Vagina (tissue), 2 donors: ENCODE measurements around the gene COQ3. TPM values are rescaled to one million over a fixed set of nuclear protein-coding genes. Genes with fewer than 3 reads are reported as not detected.

Source experiments
- DNase-seq, 2 donors: peaks; one replicate each; pipeline ENCODE4 v3.0.0-alpha.2; 2017; ENCODE audit errors: extremely low spot score in 2 of 2
- H3K27ac ChIP-seq: fragments of 200-600 bp; sonication (generic); one replicate; pipeline ENCODE4 v1.5.1; 2019
- H3K27me3 ChIP-seq: fragments of 200-600 bp; sonication (generic); one replicate; pipeline ENCODE4 v1.5.1; 2019
- H3K36me3 ChIP-seq, 2 donors: fragments of 200-600 bp; sonication (generic); one replicate each; pipeline ENCODE4 v1.5.1; 2017 to 2019
- H3K4me1 ChIP-seq: fragments of 200-600 bp; sonication (generic); one replicate; pipeline ENCODE4 v1.5.1; 2019
- H3K4me3 ChIP-seq, 2 donors: fragments of 200-600 bp; sonication (generic); 1 replicate in 1 of 2; 2 replicates in 1 of 2; pipeline ENCODE4 v1.5.1; 2016 to 2019
- H3K9me3 ChIP-seq: fragments of 200-600 bp; sonication (generic); one replicate; pipeline ENCODE4 v1.5.1; 2019
- POLR2A ChIP-seq, 2 donors: fragments of 450-650 bp; IDR thresholded peaks; one replicate each; pipeline ENCODE4 v1.6.1; 2017; ENCODE audit warnings: antibody characterized with exemption in 2 of 2, mild to moderate bottlenecking in 2 of 2, moderate library complexity in 2 of 2
- POLR2AphosphoS5 ChIP-seq, 2 donors: sonication (generic); formaldehyde crosslinking; IDR thresholded peaks; one replicate each; pipeline ENCODE4 v1.9.0; 2017; ENCODE audit warnings: antibody characterized with exemption in 2 of 2, mild to moderate bottlenecking in 2 of 2, low read depth in 1 of 2; ENCODE audit not compliant: insufficient read depth in 1 of 2
- intact Hi-C: fragments of 100-400 bp; cut with DNase I; formaldehyde crosslinking; loops from one replicate; pipeline ENCODE4 v1.15.1; 2023
- total RNA-seq: library from RNA; depleted of rRNA; stranded (reverse); fragments of >200 nt; gene quantifications from one replicate; pipeline ENCODE4 v1.2.3, GENCODE V29; 2016
- TF ChIP-seq, protein P1 (sequence below), 3 experiments: fragments of 450-650 bp in 2 of 3; fragments of 200-600 bp in 1 of 3; sonication (generic) in 1 of 3; IDR thresholded peaks; one replicate each; pipeline ENCODE4 v1.5.1; 2017 to 2019; ENCODE audit warnings: antibody characterized with exemption in 3 of 3, mild to moderate bottlenecking in 2 of 3, moderate library complexity in 2 of 3

COQ3 gene
- total RNA-seq, 1 donor from 2014 or later: 3.7 TPM

- intact Hi-C loops: no loop called here
- DNase-seq: no peak
- H3K4me3 ChIP-seq: no peak overlapping the region
- no peaks in the 10 kb centered on the region for H3K9me3 ChIP-seq
- no peaks in the 10 kb centered on the region for H3K27me3 ChIP-seq
- TF ChIP-seq, protein P1, sequence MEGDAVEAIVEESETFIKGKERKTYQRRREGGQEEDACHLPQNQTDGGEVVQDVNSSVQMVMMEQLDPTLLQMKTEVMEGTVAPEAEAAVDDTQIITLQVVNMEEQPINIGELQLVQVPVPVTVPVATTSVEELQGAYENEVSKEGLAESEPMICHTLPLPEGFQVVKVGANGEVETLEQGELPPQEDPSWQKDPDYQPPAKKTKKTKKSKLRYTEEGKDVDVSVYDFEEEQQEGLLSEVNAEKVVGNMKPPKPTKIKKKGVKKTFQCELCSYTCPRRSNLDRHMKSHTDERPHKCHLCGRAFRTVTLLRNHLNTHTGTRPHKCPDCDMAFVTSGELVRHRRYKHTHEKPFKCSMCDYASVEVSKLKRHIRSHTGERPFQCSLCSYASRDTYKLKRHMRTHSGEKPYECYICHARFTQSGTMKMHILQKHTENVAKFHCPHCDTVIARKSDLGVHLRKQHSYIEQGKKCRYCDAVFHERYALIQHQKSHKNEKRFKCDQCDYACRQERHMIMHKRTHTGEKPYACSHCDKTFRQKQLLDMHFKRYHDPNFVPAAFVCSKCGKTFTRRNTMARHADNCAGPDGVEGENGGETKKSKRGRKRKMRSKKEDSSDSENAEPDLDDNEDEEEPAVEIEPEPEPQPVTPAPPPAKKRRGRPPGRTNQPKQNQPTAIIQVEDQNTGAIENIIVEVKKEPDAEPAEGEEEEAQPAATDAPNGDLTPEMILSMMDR (IDR thresholded peaks at IDR 0.05): no peak
- no peak for TF ChIP-seq POLR2AphosphoS5 (IDR thresholded peaks at IDR 0.05; ENCODE audit: insufficient read depth in 1 of 2, low read depth in 1 of 2)
- TF ChIP-seq POLR2A (IDR thresholded peaks at IDR 0.05): no peak
- peaks cover 31% of the 10 kb centered on the region for H3K4me1 ChIP-seq
- H3K36me3 ChIP-seq: peaks cover 0 to 6% of the 10 kb centered on the region in 2 donors
- H3K27ac ChIP-seq: no peak overlapping the region
Observed at GRCh38 chr6:99427988-99428387, 34.0 kb upstream of the COQ3 start.

GRCh38 chr6:99426451-99426757 is 32.4 kb upstream of the COQ3 start:
- intact Hi-C loops: no loop called here

DNA sequence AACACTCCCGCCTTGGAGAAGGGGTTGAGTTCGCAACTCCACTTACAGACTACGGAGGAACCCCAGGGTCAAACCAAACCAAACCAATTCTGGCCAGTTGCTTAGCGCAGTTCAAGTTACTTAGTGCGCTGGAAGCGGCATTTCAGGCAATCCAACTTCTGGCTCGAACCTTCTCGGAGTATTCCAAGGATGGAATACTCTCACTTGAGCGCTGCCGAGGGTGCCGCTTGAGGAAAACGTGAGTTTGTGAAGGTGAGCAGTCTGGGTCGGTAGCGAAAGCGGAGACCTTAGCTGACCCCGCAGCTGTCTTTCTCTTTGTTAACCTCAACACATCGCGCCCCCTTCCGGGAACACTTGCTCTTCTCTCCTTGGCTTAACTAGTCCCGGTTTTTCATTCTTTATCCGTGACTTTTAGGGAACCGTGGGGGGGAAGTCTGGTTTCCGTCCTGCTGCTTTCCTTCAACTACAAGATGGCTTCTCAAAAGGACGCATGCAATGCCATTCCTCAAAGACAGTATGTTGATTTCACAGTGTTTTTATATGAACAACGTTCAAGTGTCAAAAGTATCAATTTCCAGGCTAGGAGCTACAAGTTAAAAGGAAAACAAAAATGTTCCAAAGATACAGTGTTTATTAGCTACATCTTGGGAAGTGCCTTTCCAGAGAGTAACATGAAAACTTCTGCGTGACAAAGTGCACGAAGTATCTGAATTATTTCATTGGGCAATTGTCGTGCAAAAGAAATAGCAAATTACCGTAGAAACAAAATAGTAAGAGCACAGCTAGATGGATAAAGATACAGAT is 31.9 kb upstream of the COQ3 start:
- Histone ChIP-seq H3K4me1 (peaks cover 53% of the 10 kb centered on the region), H3K4me3 (peak overlapping the region; percentile 78 to 87), H3K27ac (peak overlapping the region; percentile 98), H3K9me3 (no peaks in the 10 kb centered on the region), H3K27me3 (no peaks in the 10 kb centered on the region), H3K36me3 (peaks cover 0 to 1% of the 10 kb centered on the region in 2 donors)
- intact Hi-C loops: no loop called here
- DNase-seq: no peak
- TF ChIP-seq POLR2A (IDR thresholded peaks at IDR 0.05) (no peak), POLR2AphosphoS5 (IDR thresholded peaks at IDR 0.05; ENCODE audit: insufficient read depth in 1 of 2, low read depth in 1 of 2) (peak in 1 of 2 donors; percentile 49)
- TF ChIP-seq, protein P1 (IDR thresholded peaks at IDR 0.05): peak in 1 of 3 experiments; percentile 17

More at GRCh38 chr6:99426451-99426757, 32.4 kb upstream of the COQ3 start:
- Histone ChIP-seq H3K4me3 (peak overlapping the region; percentile 78 to 87), H3K36me3 (peaks cover 0 to 6% of the 10 kb centered on the region in 2 donors), H3K27ac (peak overlapping the region; percentile 98), H3K4me1 (peaks cover 47% of the 10 kb centered on the region), H3K27me3 (no peaks in the 10 kb centered on the region), H3K9me3 (no peaks in the 10 kb centered on the region)
- TF ChIP-seq, protein P1 (IDR thresholded peaks at IDR 0.05): no peak
- no peak for DNase-seq

DNA sequence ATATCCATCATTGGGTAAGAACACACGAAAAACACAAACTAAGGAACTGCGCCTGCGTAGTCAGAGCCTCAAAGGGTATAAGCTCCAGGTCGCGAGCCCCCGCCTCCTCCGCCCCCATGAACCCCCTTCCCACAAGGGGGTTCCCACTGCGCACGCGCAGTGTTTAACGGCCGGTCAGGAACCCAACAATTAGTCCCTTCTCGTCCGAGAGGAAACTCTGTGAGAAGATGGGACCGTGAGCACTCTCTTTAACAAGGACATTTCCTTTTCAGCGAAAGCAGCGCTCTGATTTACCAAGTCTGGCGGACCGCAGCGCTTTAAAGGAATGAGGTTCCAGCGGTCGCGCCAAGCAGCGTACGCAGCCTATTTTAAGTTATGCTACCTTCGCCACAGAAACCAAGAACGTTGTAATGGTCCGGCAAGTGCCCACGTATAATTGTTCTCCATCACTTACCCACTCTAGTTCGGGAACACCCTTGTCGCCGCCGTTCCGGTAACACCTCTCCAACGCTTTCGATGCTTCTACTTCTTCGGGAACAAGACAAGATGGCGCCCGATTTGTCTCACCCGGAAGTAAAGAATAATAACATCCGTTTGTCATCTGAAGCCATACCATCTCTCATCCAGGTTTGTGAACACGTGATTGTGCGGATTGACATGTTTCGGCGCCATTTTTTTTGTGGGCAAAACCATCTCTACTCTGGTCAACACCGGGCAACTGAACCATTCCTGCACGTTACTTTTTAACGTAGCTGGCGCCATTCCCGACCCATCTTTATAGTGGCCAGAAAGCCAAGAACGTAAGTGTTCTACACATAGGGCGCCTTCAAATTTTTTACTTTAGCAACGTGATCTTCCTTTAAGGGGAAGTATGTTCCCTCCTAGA is 31.0 kb upstream of the COQ3 start, which contains the start of gene PNISR:
Gene PNISR, minus strand, starts transcription at position 548 of the 886 bp plus-strand sequence. CDS start 10,649 bp downstream, outside the sequence.
- peak; percentile 97 to 99 for DNase-seq
- Histone ChIP-seq H3K27ac (peak within 1 kb of the TSS; percentile 98), H3K9me3 (no peaks in the 10 kb centered on the region), H3K4me3 (peak within 1 kb of the TSS; percentile 78 to 87), H3K4me1 (peaks cover 61% of the 10 kb centered on the region), H3K36me3 (no peaks in the 10 kb centered on the region), H3K27me3 (no peaks in the 10 kb centered on the region)
- TF ChIP-seq POLR2A (IDR thresholded peaks at IDR 0.05) (peak in 1 of 2 donors; percentile 43), POLR2AphosphoS5 (IDR thresholded peaks at IDR 0.05; ENCODE audit: insufficient read depth in 1 of 2, low read depth in 1 of 2) (peak; percentile 84 to 85)
- TF ChIP-seq, protein P1 (IDR thresholded peaks at IDR 0.05): no peak
- intact Hi-C loops: no loop called here
